ENCODE results near the gene KCNC4.

Gene KCNC4

GRCh38 chr1:110255392-110255787, 45.3 kb downstream of the KCNC4 start:
- DNase-seq (ENCODE audit: low read depth), result no peak

DNA sequence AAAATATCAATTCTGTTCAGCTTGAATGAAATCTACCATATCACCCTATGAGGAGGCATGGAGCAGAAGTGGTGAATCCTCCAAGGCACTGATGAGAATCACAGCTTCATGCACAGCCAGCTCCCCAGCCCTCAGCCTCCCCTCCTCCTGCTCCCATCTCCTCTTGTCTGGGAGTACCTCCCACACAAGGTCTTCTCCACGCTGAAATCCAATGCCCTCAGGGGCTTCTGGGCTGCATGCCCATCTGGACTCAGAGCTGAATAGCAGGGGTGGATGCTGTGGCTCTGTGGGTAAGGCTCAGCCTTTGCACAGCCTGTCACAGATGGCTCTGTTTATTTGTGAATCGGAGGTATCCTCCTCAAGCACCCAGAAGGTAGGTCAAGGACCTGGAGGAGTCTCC, 48.6 kb downstream of the KCNC4 start:
- DNase-seq (ENCODE audit: low read depth), result no peak

GRCh38 chr1:110259770-110260169, 49.7 kb downstream of the KCNC4 start:
- no peak for DNase-seq (ENCODE audit: low read depth)

Measured in activated T-cell treated with anti-CD3 and anti-CD28 coated beads for 1 hour (primary cell).